Aorta (tissue), 5 donors: ENCODE results near the gene PCBP3. TPM values are rescaled to one million over a fixed set of nuclear protein-coding genes. Genes with fewer than 3 reads are reported as not detected.

Experiments
- ATAC-seq: fragments of 200-7000 bp; cut with Tn5 transposase; one replicate; pipeline ENCODE4 v1.9.1; 2022; ENCODE audit warnings: moderate library complexity; ENCODE audit not compliant: low FRiP score
- DNase-seq, 2 donors: peaks; one replicate each; pipeline ENCODE4 v3.0.0-alpha.2; 2020
- H3K27ac ChIP-seq, 2 donors: one replicate each; pipeline ENCODE4 v1.5.1; 2013; ENCODE audit warnings: low read length in 2 of 2, mild to moderate bottlenecking in 2 of 2, moderate library complexity in 2 of 2, control low read depth in 1 of 2, inconsistent platforms in 1 of 2, low read depth in 1 of 2
- H3K27me3 ChIP-seq, 2 donors: one replicate each; pipeline ENCODE4 v1.6.1; 2013; ENCODE audit warnings: control low read depth in 1 of 2, low read length in 1 of 2, mild to moderate bottlenecking in 1 of 2, moderate library complexity in 1 of 2; ENCODE audit not compliant: insufficient read depth in 2 of 2, control insufficient read depth in 1 of 2
- H3K36me3 ChIP-seq, 2 donors: one replicate each; pipeline ENCODE4 v1.6.1; 2013; ENCODE audit warnings: control low read depth in 1 of 2, low read length in 1 of 2, mild to moderate bottlenecking in 1 of 2; ENCODE audit not compliant: insufficient read depth in 2 of 2, control insufficient read depth in 1 of 2
- H3K4me1 ChIP-seq, 2 donors: one replicate each; pipeline ENCODE4 v1.6.1; 2013; ENCODE audit warnings: low read length in 2 of 2, control low read depth in 1 of 2, mild to moderate bottlenecking in 1 of 2, moderate library complexity in 1 of 2; ENCODE audit not compliant: insufficient read depth in 2 of 2, control insufficient read depth in 1 of 2
- H3K4me3 ChIP-seq, 2 donors: one replicate each; pipeline ENCODE4 v1.5.1; 2013; ENCODE audit warnings: low read length in 2 of 2, control low read depth in 1 of 2, mild to moderate bottlenecking in 1 of 2
- H3K9me3 ChIP-seq: one replicate; pipeline ENCODE4 v1.6.1; 2013; ENCODE audit warnings: mild to moderate bottlenecking, low read length; ENCODE audit not compliant: control insufficient read depth
- WGBS, 2 donors: extraction: QIAGEN DNeasy Blood & Tissue Kit; methylation state at CpG; one replicate each; pipeline ENCODE4 v1.1.7; 2013; 5-methylcytosine and 5-hydroxymethylcytosine counted together
- intact Hi-C, 2 donors: fragments of 100-400 bp; cut with DNase I; formaldehyde crosslinking; loops; one replicate each; pipeline versions ENCODE4 v1.14.2 to v1.15.0; 2022
- polyA plus RNA-seq, 2 donors: library from polyadenylated mRNA; stranded (reverse); fragments of 200-250 nt; gene quantifications; one replicate each; pipeline ENCODE4 v1.2.3, GENCODE V29; 2013
- total RNA-seq, 2 donors: library from RNA; stranded (reverse); fragmentation: NEBNext Ultra II Directional; extraction: Animal tissue kit (Norgen Biotek cat#: 25700); gene quantifications; one replicate each; pipeline ENCODE4 v1.2.1, GENCODE V29; 2021
- donor health status: healthy with polysubstance abuse.
- donor health status: Bipolar disorder and iron deficiency.
- donor health status: DM: no; HTN: no; CAD: no.
- donor health status: DM: no; HTN: no; CAD: no.
- donor health status: DM: yes; HTN: yes; CAD: no.

The PCBP3 gene
- total and polyA plus RNA-seq, 4 donors = 3.6 to 15.0 (median 7.0) TPM; not detected in 1

DNA sequence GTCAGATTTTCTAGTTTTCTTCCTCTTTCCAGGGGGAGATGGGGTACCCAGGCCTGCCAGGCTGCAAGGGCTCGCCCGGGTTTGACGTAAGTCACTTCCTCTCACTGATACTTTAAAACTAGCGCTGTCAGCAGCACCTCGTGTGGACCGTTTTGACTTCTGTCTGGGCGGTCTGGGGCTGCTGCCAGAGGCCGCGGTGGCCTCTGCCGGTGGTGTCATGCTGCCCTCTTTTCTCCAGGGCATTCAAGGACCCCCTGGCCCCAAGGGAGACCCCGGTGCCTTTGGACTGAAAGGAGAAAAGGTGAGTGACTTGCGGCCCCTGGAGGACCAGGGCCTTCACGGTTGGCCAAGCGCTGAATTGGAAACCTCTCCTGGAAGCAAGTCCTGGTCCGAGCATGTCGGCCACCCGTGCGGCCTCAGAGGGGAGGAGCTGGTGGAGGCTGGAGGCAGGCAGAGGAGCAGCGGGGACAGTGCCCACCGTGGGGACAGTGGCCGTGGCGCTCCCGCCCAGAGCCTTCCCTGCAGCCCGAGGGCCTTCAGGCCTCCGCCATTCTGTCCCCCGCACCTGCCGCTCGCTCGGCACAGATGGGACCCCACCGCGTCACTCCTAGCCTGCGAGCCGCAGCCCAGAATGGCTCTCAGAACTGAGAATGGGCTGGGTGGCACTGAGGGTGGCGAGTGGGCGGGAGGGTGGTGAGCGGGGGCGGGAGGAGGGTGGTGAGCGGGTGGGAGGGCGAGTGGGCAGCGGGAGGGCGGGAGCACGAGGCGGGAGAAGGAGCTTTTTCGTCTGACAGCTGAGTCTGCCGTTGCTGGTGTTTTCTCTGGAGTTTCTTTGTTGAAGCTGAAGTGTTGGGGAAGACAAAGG is 347.4 kb downstream of the PCBP3 start:
- no peak for ATAC-seq
- 79 to 82% methylated on average over 33 to 45 of the region's 45 CpGs for WGBS, 2 donors
- Histone ChIP-seq H3K4me3 (no peak overlapping the region), H3K36me3 (peaks cover 0 to 4% of the 10 kb centered on the region in 2 donors), H3K9me3 (no peaks in the 10 kb centered on the region), H3K4me1 (no peaks in the 10 kb centered on the region), H3K27me3 (no peaks in the 10 kb centered on the region), H3K27ac (no peak overlapping the region)
- peak; percentile 38 to 71 for DNase-seq
- intact Hi-C loops = no loop called here

DNA sequence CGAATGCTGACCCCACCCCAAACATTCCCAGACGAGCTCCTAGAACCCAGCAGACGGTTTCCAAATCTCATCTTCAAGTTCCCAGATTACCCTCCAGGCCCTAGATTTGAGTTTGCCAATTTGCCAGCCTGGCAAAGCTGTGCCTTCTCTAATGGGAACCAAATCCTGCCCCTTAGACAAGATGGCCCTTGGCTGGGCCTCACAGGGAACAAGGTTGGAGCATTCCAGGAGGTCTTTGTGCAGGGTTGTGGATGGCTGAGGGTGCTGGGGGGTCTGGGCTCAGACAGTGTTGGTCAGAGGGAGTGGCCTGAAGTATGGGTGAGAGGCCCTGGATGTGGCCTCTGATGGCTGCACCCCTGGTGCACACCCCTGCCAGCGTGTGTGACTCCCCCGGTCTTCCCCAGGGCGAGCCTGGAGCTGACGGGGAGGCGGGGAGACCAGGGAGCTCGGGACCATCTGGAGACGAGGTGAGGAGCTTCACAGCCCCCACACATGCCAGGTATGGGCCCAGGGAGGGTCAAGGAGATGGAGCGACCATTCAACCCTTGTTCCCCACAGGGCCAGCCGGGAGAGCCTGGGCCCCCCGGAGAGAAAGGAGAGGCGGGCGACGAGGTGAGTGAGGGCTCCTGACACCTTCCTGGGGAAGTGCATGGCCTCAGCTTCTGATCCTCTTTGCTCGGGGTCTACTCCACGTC is 348.2 kb downstream of the PCBP3 start:
- no peaks in the 10 kb centered on the region for H3K9me3 ChIP-seq
- intact Hi-C loops = no loop called here
- WGBS, 2 donors = 82 to 85% methylated on average over 18 of the region's 18 CpGs
- no peak for ATAC-seq
- H3K4me3 ChIP-seq = no peak overlapping the region
- no peaks in the 10 kb centered on the region for H3K4me1 ChIP-seq
- H3K27me3 ChIP-seq = no peaks in the 10 kb centered on the region
- DNase-seq = peak; percentile 37 to 61
- peaks cover 0 to 4% of the 10 kb centered on the region in 2 donors for H3K36me3 ChIP-seq
- H3K27ac ChIP-seq = no peak overlapping the region

Other genes with a start within 250 kb of the PCBP3 start
- gene COL18A1, start 238.6 kb upstream of the PCBP3 start, total RNA-seq = 100 to 1,000 TPM; 289 to 301 TPM
- gene COL18A1, start 238.6 kb upstream of the PCBP3 start, polyA plus RNA-seq = 100 to 1,000 TPM in 1 of 2 donors, 10 to 100 TPM in 1; 97.3 to 963 TPM
- 1 to 10 TPM; 6.2 to 8.4 TPM for gene SLC19A1, start 101.3 kb upstream of the PCBP3 start, total RNA-seq
- 10 to 100 TPM in 1 of 2 donors, 1 to 10 TPM in 1; 4.5 to 32.5 TPM for gene SLC19A1, start 101.3 kb upstream of the PCBP3 start, polyA plus RNA-seq